ENCODE measurements around the gene PRDM1. TPM values are rescaled to one million over a fixed set of nuclear protein-coding genes. Genes with fewer than 3 reads are reported as not detected.

PRDM1 gene
- total RNA-seq, 4 donors from 2014 or later: 1.6 to 2.4 (median 1.9) TPM

GRCh38 chr6:106056746-106057390, 29.3 kb upstream of the PRDM1 start:
- H3K27ac ChIP-seq: no peak overlapping the region
- in situ Hi-C loops (cut with MboI; ENCODE audit: low sequenced_read_pairs in 4 of 4) (no loop called here), intact Hi-C loops (cut with DNase I; ENCODE audit: low total_unique reads) (no loop called here)
- no peaks in the 10 kb centered on the region for H3K27me3 ChIP-seq
- no peaks in the 10 kb centered on the region for H3K4me1 ChIP-seq
- ATAC-seq (no peak), DNase-seq (no peak)
- no peak overlapping the region for H3K4me3 ChIP-seq
- TF ChIP-seq CTCF (IDR thresholded peaks at IDR 0.05 in 4 of 5, conservative IDR thresholded peaks at IDR 0.05 in 1 of 5) (no peak), POLR2A (IDR thresholded peaks at IDR 0.05) (no peak)
- no peaks in the 10 kb centered on the region for H3K36me3 ChIP-seq
- no peaks in the 10 kb centered on the region for H3K9me3 ChIP-seq

DNA sequence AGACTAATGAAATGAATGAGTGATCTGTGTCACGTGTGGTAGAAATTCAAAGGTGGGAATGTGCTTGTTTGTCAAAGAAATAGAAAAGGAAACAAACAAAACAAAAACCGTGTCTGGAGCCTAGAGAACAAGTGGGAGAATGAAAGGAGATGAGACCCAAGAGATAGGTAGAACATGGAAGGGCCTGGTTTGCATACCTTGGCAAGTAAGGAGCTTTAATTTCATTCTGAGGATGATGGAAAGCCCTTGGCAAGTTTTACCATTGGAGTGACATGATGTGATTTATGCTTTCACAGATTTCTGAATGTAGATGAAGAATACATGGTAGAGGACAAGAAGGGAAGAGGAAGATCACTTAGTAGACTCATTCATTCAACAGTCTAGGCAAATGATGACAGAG, 26.8 kb upstream of the PRDM1 start:
- Histone ChIP-seq H3K27ac (no peak overlapping the region), H3K9me3 (no peaks in the 10 kb centered on the region), H3K36me3 (no peaks in the 10 kb centered on the region), H3K4me1 (no peaks in the 10 kb centered on the region), H3K4me3 (no peak overlapping the region), H3K27me3 (no peaks in the 10 kb centered on the region)
- in situ Hi-C loops (cut with MboI; ENCODE audit: low sequenced_read_pairs in 4 of 4): no loop called here
- ATAC-seq (no peak), DNase-seq (no peak)
- no peak for TF ChIP-seq POLR2A (IDR thresholded peaks at IDR 0.05)
- TF ChIP-seq CTCF (IDR thresholded peaks at IDR 0.05 in 4 of 5, conservative IDR thresholded peaks at IDR 0.05 in 1 of 5): no peak
- intact Hi-C loops (cut with DNase I; ENCODE audit: low total_unique reads): no loop called here

DNA sequence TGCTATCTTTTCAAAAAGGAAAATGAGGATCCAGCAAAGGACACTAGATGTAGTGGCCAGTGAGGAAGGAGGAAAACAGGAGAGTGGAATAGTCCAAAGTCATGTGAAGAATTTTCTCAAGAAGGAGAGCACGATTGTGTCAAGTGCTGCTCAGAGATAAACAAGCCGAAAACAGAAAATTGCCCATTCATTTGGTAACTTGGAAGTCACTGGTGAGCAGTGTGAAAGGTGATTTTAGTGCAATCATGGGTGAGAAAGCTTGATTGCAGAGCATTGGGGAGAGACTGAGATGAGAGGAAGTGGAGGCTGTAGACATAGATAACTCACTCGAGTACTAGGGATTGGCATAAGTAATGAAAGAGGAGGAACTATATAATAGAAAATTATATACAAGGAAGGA, 26.0 kb upstream of the PRDM1 start:
- Histone ChIP-seq H3K4me1 (no peaks in the 10 kb centered on the region), H3K4me3 (no peak overlapping the region), H3K36me3 (no peaks in the 10 kb centered on the region), H3K27me3 (no peaks in the 10 kb centered on the region), H3K9me3 (no peaks in the 10 kb centered on the region), H3K27ac (no peak overlapping the region)
- TF ChIP-seq POLR2A (IDR thresholded peaks at IDR 0.05) (no peak), CTCF (IDR thresholded peaks at IDR 0.05 in 4 of 5, conservative IDR thresholded peaks at IDR 0.05 in 1 of 5) (no peak)
- in situ Hi-C loops (cut with MboI; ENCODE audit: low sequenced_read_pairs in 4 of 4): no loop called here
- no peak for ATAC-seq
- intact Hi-C loops (cut with DNase I; ENCODE audit: low total_unique reads): no loop called here
- no peak for DNase-seq

DNA sequence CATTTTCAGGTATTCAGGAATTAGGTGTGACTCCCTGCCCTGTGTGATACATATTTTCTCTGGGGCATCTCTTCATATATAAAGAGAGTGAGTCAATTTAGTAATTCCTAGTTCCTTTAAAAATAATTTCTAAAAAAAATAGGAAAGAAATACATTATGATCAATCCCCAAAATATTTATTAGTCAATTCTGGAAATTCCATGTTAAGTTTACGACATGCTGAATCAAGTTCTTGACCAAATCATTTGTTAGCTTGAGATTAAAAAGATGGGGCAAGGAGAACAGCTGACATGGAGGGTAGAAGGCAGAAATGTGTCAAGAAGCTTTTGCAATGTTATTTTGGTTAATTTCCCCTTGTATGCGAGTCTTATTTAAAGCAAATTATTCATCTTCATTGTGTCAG, 22.7 kb upstream of the PRDM1 start:
- Histone ChIP-seq H3K36me3 (no peaks in the 10 kb centered on the region), H3K27me3 (no peaks in the 10 kb centered on the region), H3K4me3 (no peak overlapping the region), H3K4me1 (no peaks in the 10 kb centered on the region), H3K9me3 (no peaks in the 10 kb centered on the region), H3K27ac (no peak overlapping the region)
- in situ Hi-C loops (cut with MboI; ENCODE audit: low sequenced_read_pairs in 4 of 4) (no loop called here), intact Hi-C loops (cut with DNase I; ENCODE audit: low total_unique reads) (no loop called here)
- TF ChIP-seq POLR2A (IDR thresholded peaks at IDR 0.05): no peak
- no peak for TF ChIP-seq CTCF (IDR thresholded peaks at IDR 0.05 in 4 of 5, conservative IDR thresholded peaks at IDR 0.05 in 1 of 5)
- ATAC-seq: no peak
- DNase-seq: no peak

GRCh38 chr6:106064142-106064541, 22.0 kb upstream of the PRDM1 start:
- Histone ChIP-seq H3K27me3 (no peaks in the 10 kb centered on the region), H3K9me3 (no peaks in the 10 kb centered on the region), H3K27ac (no peak overlapping the region), H3K36me3 (no peaks in the 10 kb centered on the region), H3K4me1 (no peaks in the 10 kb centered on the region), H3K4me3 (no peak overlapping the region)
- DNase-seq (no peak), ATAC-seq (no peak)
- in situ Hi-C loops (cut with MboI; ENCODE audit: low sequenced_read_pairs in 4 of 4): no loop called here
- no peak for TF ChIP-seq CTCF (IDR thresholded peaks at IDR 0.05 in 4 of 5, conservative IDR thresholded peaks at IDR 0.05 in 1 of 5)
- TF ChIP-seq POLR2A (IDR thresholded peaks at IDR 0.05): no peak
- intact Hi-C loops (cut with DNase I; ENCODE audit: low total_unique reads): no loop called here

Data from gastrocnemius medialis (tissue), 4 donors.